SK-N-SH (cell line): ENCODE results near the gene CADM1. TPM values are rescaled to one million over a fixed set of nuclear protein-coding genes. Genes with fewer than 3 reads are reported as not detected.
A peak's percentile ranks its signal among the peaks of the same experiment; 100 is the strongest.

ENCODE experiments used
- CTCF ChIA-PET: fragments of 300-600, 350-600 bp; formaldehyde crosslinking; extraction: SDS; loops from one replicate; lab custom pipeline; 2021; lab: Yijun Ruan, JAX
- POLR2A ChIA-PET: fragments of 350-600 bp; sonication (Branson Sonifier 250); formaldehyde crosslinking; extraction: SDS; loops from one replicate; lab custom pipeline; 2020; ENCODE audit warnings: antibody characterized with exemption, inconsistent platforms; lab: Yijun Ruan, JAX
- DNase-seq: peaks from one replicate; pipeline ENCODE4 v3.0.0; 2012
- H2AFZ ChIP-seq: fragments of 200-600 bp; sonication (generic); 2 replicates; pipeline ENCODE4 v1.8.1; 2016; ENCODE audit warnings: antibody characterized with exemption, mild to moderate bottlenecking, low read depth
- H3F3A ChIP-seq: fragments of 200-600 bp; sonication (generic); replicated peaks from 2 replicates; pipeline ENCODE3; 2016; ENCODE audit warnings: antibody characterized with exemption, mild to moderate bottlenecking; ENCODE audit not compliant: insufficient read depth
- H3K27ac ChIP-seq, 2 experiments: fragments of 200-500 bp in 1 of 2; fragments of 200-600 bp in 1 of 2; sonication (Bioruptor generic) in 1 of 2; sonication (generic), shearing (Covaris generic) in 1 of 2; 2 replicates each; pipeline versions ENCODE4 v1.5.1 to v1.6.1; 2014 to 2016; ENCODE audit warnings: low read depth in 2 of 2, inconsistent platforms in 1 of 2, low read length in 1 of 2, mild to moderate bottlenecking in 1 of 2, mixed read lengths in 1 of 2
- H3K27me3 ChIP-seq: fragments of 200-600 bp; sonication (generic), shearing (Covaris generic); 2 replicates; pipeline ENCODE4 v1.6.1; 2016; ENCODE audit warnings: mixed run types; ENCODE audit not compliant: insufficient read depth
- H3K36me3 ChIP-seq, 2 experiments: fragments of 200-500 bp in 1 of 2; fragments of 200-600 bp in 1 of 2; sonication (Bioruptor generic) in 1 of 2; sonication (generic) in 1 of 2; replicated peaks in 1 of 2; 2 replicates each; pipeline versions ENCODE3 to v1.5.1; 2014 to 2016; ENCODE audit warnings: low read length in 1 of 2, mild to moderate bottlenecking in 1 of 2; ENCODE audit not compliant: insufficient read depth in 2 of 2, control insufficient read depth in 1 of 2
- H3K4me1 ChIP-seq, 2 experiments: fragments of 200-500 bp in 1 of 2; fragments of 200-600 bp in 1 of 2; sonication (Bioruptor generic) in 1 of 2; sonication (generic), shearing (Covaris generic) in 1 of 2; 2 replicates each; pipeline versions ENCODE4 v1.5.1 to v1.6.1; 2014 to 2016; ENCODE audit warnings: low read depth in 1 of 2, low read length in 1 of 2, mixed run types in 1 of 2; ENCODE audit not compliant: insufficient read depth in 2 of 2, control insufficient read depth in 1 of 2
- H3K4me2 ChIP-seq: fragments of 200-600 bp; sonication (generic), shearing (Covaris generic); 2 replicates; pipeline ENCODE4 v1.6.1; 2017; ENCODE audit warnings: mixed run types
- H3K4me3 ChIP-seq, 2 experiments: fragments of 200-500 bp in 1 of 2; fragments of 200-600 bp in 1 of 2; sonication (Bioruptor generic) in 1 of 2; sonication (generic), shearing (Covaris generic) in 1 of 2; 2 replicates each; pipeline versions ENCODE4 v1.5.1 to v1.8.1; 2014 to 2016; ENCODE audit warnings: low read depth in 2 of 2, inconsistent platforms in 1 of 2, low read length in 1 of 2, mild to moderate bottlenecking in 1 of 2, mixed read lengths in 1 of 2, moderate library complexity in 1 of 2
- H3K79me2 ChIP-seq: fragments of 200-600 bp; sonication (generic); 2 replicates; pipeline ENCODE4 v1.8.1; 2017; ENCODE audit warnings: mild to moderate bottlenecking; ENCODE audit not compliant: insufficient read depth
- H3K9ac ChIP-seq: fragments of 200-600 bp; sonication (generic); 2 replicates; pipeline ENCODE4 v1.6.1; 2017; ENCODE audit warnings: mixed run types
- H3K9me2 ChIP-seq: fragments of 200-600 bp; sonication (generic); 2 replicates; pipeline ENCODE4 v1.6.1; 2017; ENCODE audit warnings: mixed run types
- H3K9me3 ChIP-seq: fragments of 200-600 bp; sonication (generic); 2 replicates; pipeline ENCODE4 v1.6.1; 2017; ENCODE audit warnings: mixed run types, mild to moderate bottlenecking, moderate library complexity
- H4K20me1 ChIP-seq: fragments of 200-600 bp; sonication (generic); 2 replicates; pipeline ENCODE4 v1.6.1; 2017; ENCODE audit warnings: mild to moderate bottlenecking, mixed run types; ENCODE audit not compliant: insufficient read depth
- FOXM1 ChIP-seq: IDR thresholded peaks from 2 replicates; pipeline ENCODE4 v1.4.0; 2012; ENCODE audit warnings: low read depth, mild to moderate bottlenecking
- MEF2A ChIP-seq: IDR thresholded peaks from 2 replicates; pipeline ENCODE4 v1.4.0; 2012; ENCODE audit warnings: low read depth, borderline replicate concordance
- POLR2AphosphoS5 ChIP-seq: IDR thresholded peaks from 2 replicates; pipeline ENCODE4 v1.6.1; 2012; ENCODE audit warnings: low read depth, low read length
- RAD21 ChIP-seq: IDR thresholded peaks from 2 replicates; pipeline ENCODE4 v1.6.1; 2012; ENCODE audit warnings: mild to moderate bottlenecking, low read length
- RFX5 ChIP-seq: IDR thresholded peaks from 2 replicates; pipeline ENCODE4 v1.6.1; 2012; ENCODE audit warnings: mild to moderate bottlenecking, improper control_type of control experiment, low read length
- TAF1 ChIP-seq: IDR thresholded peaks from 2 replicates; pipeline ENCODE4 v1.6.1; 2012; ENCODE audit warnings: low read depth, mild to moderate bottlenecking, low read length, moderate library complexity, borderline replicate concordance
- TCF12 ChIP-seq: IDR thresholded peaks from 2 replicates; pipeline ENCODE4 v1.4.0; 2012
- TEAD4 ChIP-seq: IDR thresholded peaks from 2 replicates; pipeline ENCODE4 v1.4.0; 2012; ENCODE audit warnings: mild to moderate bottlenecking, borderline replicate concordance; ENCODE audit not compliant: insufficient read depth
- WGBS: methylation state at CpG from one replicate; pipeline ENCODE4 v1.1.6; 2017; ENCODE audit warnings: low lambda C conversion rate; 5-methylcytosine and 5-hydroxymethylcytosine counted together
- polyA plus RNA-seq, 3 experiments: library from polyadenylated mRNA; depleted of rRNA; stranded (reverse); fragments of >200 nt; gene quantifications; 2 replicates each; pipeline ENCODE4 v1.2.3, GENCODE V29; 2012
- TF ChIP-seq, protein P1 (sequence below): IDR thresholded peaks from 2 replicates; pipeline ENCODE4 v1.4.0; 2012; ENCODE audit warnings: low read depth, borderline replicate concordance
- TF ChIP-seq, protein P2 (sequence below): fragments of 150-350 bp; IDR thresholded peaks from 2 replicates; pipeline ENCODE4 v1.6.1; 2017; ENCODE audit warnings: antibody characterized with exemption, low read length, low read depth, borderline replicate concordance
- TF ChIP-seq, protein P3 (sequence below): IDR thresholded peaks from 2 replicates; pipeline ENCODE4 v1.4.0; 2012; ENCODE audit warnings: low read depth

The CADM1 gene
- polyA plus RNA-seq, 1 of the 3 experiments (the other 2 are of a cell fraction) = 7.9 TPM

- TF ChIP-seq, protein P1, sequence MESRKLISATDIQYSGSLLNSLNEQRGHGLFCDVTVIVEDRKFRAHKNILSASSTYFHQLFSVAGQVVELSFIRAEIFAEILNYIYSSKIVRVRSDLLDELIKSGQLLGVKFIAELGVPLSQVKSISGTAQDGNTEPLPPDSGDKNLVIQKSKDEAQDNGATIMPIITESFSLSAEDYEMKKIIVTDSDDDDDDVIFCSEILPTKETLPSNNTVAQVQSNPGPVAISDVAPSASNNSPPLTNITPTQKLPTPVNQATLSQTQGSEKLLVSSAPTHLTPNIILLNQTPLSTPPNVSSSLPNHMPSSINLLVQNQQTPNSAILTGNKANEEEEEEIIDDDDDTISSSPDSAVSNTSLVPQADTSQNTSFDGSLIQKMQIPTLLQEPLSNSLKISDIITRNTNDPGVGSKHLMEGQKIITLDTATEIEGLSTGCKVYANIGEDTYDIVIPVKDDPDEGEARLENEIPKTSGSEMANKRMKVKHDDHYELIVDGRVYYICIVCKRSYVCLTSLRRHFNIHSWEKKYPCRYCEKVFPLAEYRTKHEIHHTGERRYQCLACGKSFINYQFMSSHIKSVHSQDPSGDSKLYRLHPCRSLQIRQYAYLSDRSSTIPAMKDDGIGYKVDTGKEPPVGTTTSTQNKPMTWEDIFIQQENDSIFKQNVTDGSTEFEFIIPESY = no peak
- TF ChIP-seq MEF2A = no peak
- no peak for TF ChIP-seq TAF1
- TF ChIP-seq TEAD4 = no peak
- TF ChIP-seq FOXM1 = no peak
Measured at GRCh38 chr11:115202900-115203552, 301.2 kb downstream of the CADM1 start (continued).

GRCh38 chr11:115202074-115202473, 302.1 kb downstream of the CADM1 start:
- Histone ChIP-seq H3K4me1 (peaks cover 31 to 36% of the 10 kb centered on the region in 2 experiments; a peak in 3 of 4 replicates), H3K36me3 (peaks cover 0 to 3% of the 10 kb centered on the region in 2 experiments), H3F3A (no peaks in the 10 kb centered on the region), H3K9ac (no peak overlapping the region), H4K20me1 (no peaks in the 10 kb centered on the region), H3K9me3 (no peaks in the 10 kb centered on the region), H3K79me2 (no peaks in the 10 kb centered on the region), H3K4me3 (no peak overlapping the region), H3K27ac (peak overlapping the region in 1 of 2 experiments; percentile 88; a peak in 3 of 4 replicates), H2AFZ (no peak overlapping the region), H3K4me2 (no peak overlapping the region), H3K9me2 (no peaks in the 10 kb centered on the region), H3K27me3 (no peaks in the 10 kb centered on the region)
- WGBS = 74% methylated on average over 2 of the region's 2 CpGs
- ChIA-PET CTCF (interaction anchor here (0.8 to 2.4 kb wide), 4 partner anchors 14 to 1023 kb away, joined by 3 to 8 read pairs (median 4); no protein-coding TSS in a partner anchor), POLR2A (no interaction called here)
- no peak for TF ChIP-seq RAD21
- no peak for TF ChIP-seq POLR2AphosphoS5
- TF ChIP-seq, protein P2, sequence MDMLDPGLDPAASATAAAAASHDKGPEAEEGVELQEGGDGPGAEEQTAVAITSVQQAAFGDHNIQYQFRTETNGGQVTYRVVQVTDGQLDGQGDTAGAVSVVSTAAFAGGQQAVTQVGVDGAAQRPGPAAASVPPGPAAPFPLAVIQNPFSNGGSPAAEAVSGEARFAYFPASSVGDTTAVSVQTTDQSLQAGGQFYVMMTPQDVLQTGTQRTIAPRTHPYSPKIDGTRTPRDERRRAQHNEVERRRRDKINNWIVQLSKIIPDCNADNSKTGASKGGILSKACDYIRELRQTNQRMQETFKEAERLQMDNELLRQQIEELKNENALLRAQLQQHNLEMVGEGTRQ = no peak
- no peak for TF ChIP-seq RFX5
- TF ChIP-seq TCF12 = no peak
- TF ChIP-seq, protein P3, sequence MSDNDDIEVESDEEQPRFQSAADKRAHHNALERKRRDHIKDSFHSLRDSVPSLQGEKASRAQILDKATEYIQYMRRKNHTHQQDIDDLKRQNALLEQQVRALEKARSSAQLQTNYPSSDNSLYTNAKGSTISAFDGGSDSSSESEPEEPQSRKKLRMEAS = no peak
- no peak for DNase-seq
